ENCODE results near the gene SMIM29. TPM values are rescaled to one million over a fixed set of nuclear protein-coding genes. Genes with fewer than 3 reads are reported as not detected.
"Not testable (repeated sequence)": the region's sequence is repeated elsewhere in the genome, so short reads cannot be mapped to it uniquely, and the experiment has no call there.

Gene SMIM29
- total and polyA plus RNA-seq, 10 of the 15 experiments (the other 5 are each of a cell fraction or from before 2014, with no cell fraction given), result 7.1 to 30.0 (median 16.2) TPM

DNA sequence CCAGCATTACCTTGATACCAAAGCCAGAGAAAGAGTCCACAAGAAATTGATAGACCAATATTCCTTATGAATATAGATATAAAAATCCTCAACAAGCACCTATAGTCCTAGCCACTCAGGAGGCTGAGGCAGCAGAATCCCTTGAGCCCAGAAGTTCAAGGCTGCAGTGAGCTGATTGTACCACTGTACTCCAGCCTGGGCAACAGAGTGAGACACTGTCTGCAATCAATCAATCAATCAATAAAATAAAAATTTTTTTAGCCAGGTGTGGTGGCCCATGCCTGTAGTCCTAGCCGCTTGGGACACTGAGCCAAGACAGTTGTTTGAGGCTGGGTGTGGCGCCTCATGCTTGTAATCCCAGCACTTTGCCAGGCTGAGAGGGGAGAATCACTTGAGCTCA, 18.9 kb upstream of the SMIM29 start:
- CTCF ChIA-PET, result no interaction called here
- SMC1A ChIA-PET (ENCODE audit: uncharacterized antibody, unreplicated experiment), result no interaction called here
- intact Hi-C loops (cut with micrococcal nuclease; ENCODE audit: unreplicated experiment), result no loop called here
- TF ChIP-seq SUPT20H (IDR thresholded peaks at IDR 0.05; ENCODE audit: borderline replicate concordance, control insufficient read depth, low read depth, low read length) (no peak), SPI1 (IDR thresholded peaks at IDR 0.05; ENCODE audit: borderline replicate concordance, insufficient read depth, low read depth, low read length) (no peak)
- 73% methylated on average over 2 of the region's 2 CpGs for WGBS (ENCODE audit: insufficient coverage, insufficient replicate concordance, low lambda C conversion rate, missing lambda C conversion rate)
- no peak for DNase-seq (ENCODE audit: low read depth, low spot score)
- ATAC-seq, result no peak
- Histone ChIP-seq H3K9ac (ENCODE audit: control insufficient read depth, insufficient read depth, low read length) (no peak overlapping the region), H3K4me1 (ENCODE audit: control insufficient read depth, insufficient read depth, low read length) (peaks cover 6% of the 10 kb centered on the region; the same call in 1 of the 2 replicates), H3K79me2 (ENCODE audit: control insufficient read depth, insufficient read depth, low read length) (no peaks in the 10 kb centered on the region), H3K4me3 (no peak overlapping the region), H3K27me3 (replicated peaks in 1 of 2; ENCODE audit: control insufficient read depth in 2 of 2, insufficient read depth in 2 of 2, low read length in 1 of 2) (no peaks in the 10 kb centered on the region), H3K9me3 (replicated peaks; ENCODE audit: control insufficient read depth, insufficient read depth, low read length) (no peaks in the 10 kb centered on the region; the same call in 2 of the 3 replicates), H3K27ac (ENCODE audit: control insufficient read depth, insufficient read depth) (no peak overlapping the region), H3K4me2 (ENCODE audit: control insufficient read depth, insufficient read depth) (no peak overlapping the region), H2AFZ (ENCODE audit: control insufficient read depth, low read depth, low read length) (no peak overlapping the region), H3K36me3 (ENCODE audit: control insufficient read depth in 2 of 2, insufficient read depth in 2 of 2, low read length in 1 of 2) (no peaks in the 10 kb centered on the region), H4K20me1 (ENCODE audit: control insufficient read depth, insufficient read depth) (no peaks in the 10 kb centered on the region)
- in situ Hi-C loops (cut with MboI), result no loop called here
- BruUV-seq (replicated peaks), result no TSS peak
- POLR2A ChIA-PET, result interaction anchor here (0.6 kb wide), 1 partner anchor 120 kb away, joined by 5 read pairs; no protein-coding TSS in a partner anchor
- FAIRE-seq, result no peak
- RAD21 ChIA-PET (ENCODE audit: unreplicated experiment), result no interaction called here

DNA sequence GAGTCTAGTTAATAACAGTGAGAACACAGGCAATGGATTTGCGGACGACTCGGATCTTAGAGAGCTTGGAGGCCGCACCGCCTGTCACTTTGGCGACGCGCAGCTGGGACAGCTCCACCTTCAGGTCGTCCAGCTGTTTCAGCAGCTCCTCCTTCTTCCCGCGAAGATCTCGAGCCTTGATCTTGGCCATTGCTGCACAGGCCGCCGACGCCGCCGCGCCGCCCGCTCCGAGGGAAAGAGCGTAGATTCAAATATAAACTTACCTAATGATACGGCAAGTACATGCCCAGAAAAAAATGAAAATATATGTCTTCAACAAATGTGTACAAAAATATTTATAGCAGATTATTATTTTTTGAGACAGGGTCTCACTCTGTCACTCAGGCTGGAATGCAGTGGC, 14.7 kb upstream of the SMIM29 start:
- H3K79me2 ChIP-seq (ENCODE audit: control insufficient read depth, insufficient read depth, low read length); H3K9ac ChIP-seq (ENCODE audit: control insufficient read depth, insufficient read depth, low read length); H3K4me3 ChIP-seq; ATAC-seq; RAD21 ChIA-PET (ENCODE audit: unreplicated experiment); H3K4me2 ChIP-seq (ENCODE audit: control insufficient read depth, insufficient read depth); POLR2A ChIA-PET; in situ Hi-C loops (cut with MboI); H4K20me1 ChIP-seq (ENCODE audit: control insufficient read depth, insufficient read depth); DNase-seq (ENCODE audit: low read depth, low spot score); H2AFZ ChIP-seq (ENCODE audit: control insufficient read depth, low read depth, low read length); H3K9me3 ChIP-seq (replicated peaks; ENCODE audit: control insufficient read depth, insufficient read depth, low read length); CTCF ChIA-PET; H3K27ac ChIP-seq (ENCODE audit: control insufficient read depth, insufficient read depth); H3K36me3 ChIP-seq (ENCODE audit: control insufficient read depth in 2 of 2, insufficient read depth in 2 of 2, low read length in 1 of 2); SMC1A ChIA-PET (ENCODE audit: uncharacterized antibody, unreplicated experiment); H3K27me3 ChIP-seq (replicated peaks in 1 of 2; ENCODE audit: control insufficient read depth in 2 of 2, insufficient read depth in 2 of 2, low read length in 1 of 2); BruUV-seq (replicated peaks); FAIRE-seq; intact Hi-C loops (cut with micrococcal nuclease; ENCODE audit: unreplicated experiment); H3K4me1 ChIP-seq (ENCODE audit: control insufficient read depth, insufficient read depth, low read length): not testable (repeated sequence)
- 94% methylated on average over 23 of the region's 23 CpGs for WGBS (ENCODE audit: insufficient coverage, insufficient replicate concordance, low lambda C conversion rate, missing lambda C conversion rate)
